ENCODE data around the gene TMEM154.

GRCh38 chr4:152613841-152614721 lies 65.7 kb downstream of the TMEM154 start:
- no peak for TF ChIP-seq CTCF (conservative IDR thresholded peaks at IDR 0.05; ENCODE audit: low read depth, low read length)
- TF ChIP-seq EZH2 (IDR thresholded peaks at IDR 0.05; ENCODE audit: borderline replicate concordance, low read depth, low read length, poor library complexity, severe bottlenecking): no peak

All from A673 (cell line).